Measurements from ENCODE around the gene MAPKBP1. TPM values are rescaled to one million over a fixed set of nuclear protein-coding genes. Genes with fewer than 3 reads are reported as not detected.
"Not testable (repeated sequence)": the region's sequence is repeated elsewhere in the genome, so short reads cannot be mapped to it uniquely, and the experiment has no call there.

Gene MAPKBP1
- total RNA-seq, 2 experiments from 2014 or later = 16.1 to 16.6 TPM

DNA sequence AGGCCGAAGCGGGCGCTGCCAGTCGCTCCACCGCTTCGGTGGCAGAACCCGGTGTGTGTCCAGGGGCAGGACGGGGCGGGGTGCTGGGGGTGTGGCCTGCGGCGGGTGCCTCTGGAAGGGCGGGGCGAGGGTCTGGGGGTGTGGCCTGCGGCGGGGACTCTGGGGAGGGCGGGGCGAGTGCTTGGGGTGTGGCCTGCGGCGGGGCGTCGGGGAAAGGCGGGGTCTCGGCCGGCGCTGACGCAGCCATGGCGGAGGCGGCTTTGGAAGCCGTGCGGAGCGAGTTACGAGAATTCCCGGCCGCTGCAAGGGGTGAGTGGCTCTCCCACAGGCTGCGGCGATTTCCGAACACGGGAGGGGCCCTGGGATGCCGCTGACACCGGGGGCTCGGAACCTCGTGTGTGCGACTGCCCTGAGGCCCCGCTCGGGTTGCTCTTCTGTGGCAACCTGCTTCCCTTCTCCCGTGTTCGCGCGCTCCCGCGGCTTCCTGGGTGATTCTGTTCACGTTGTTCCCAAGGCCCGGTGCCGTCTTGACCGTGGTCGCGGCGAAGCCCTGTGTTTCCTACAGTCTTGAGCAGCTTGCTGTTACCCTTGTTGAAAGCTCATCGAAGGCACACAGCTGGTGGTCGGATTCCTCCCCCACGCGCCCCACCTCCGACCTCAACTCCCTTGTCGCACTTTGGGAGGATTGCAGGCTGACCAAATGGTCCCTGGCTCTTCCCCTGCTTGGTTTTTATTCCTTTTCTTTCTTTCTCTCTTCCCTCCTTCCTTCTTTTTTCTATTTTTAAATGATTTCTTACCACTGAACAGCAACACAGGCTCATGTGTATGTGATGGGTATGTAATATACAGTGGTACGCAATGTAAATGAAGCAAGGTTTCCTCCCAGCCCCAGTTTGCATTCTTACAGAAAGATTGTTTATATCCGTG is 53.9 kb downstream of the MAPKBP1 start, which contains the start of gene JMJD7:
Gene JMJD7 (plus strand): TSS at position 213 of the 927 bp plus-strand sequence. CDS start 33 bp downstream, at position 246.
- Mint-ChIP-seq H3K9me3 (no peaks in the 10 kb centered on the region), H3K36me3 (peaks cover 3% of the 10 kb centered on the region), H3K4me3 (peak within 1 kb of the TSS; percentile 80), H3K4me1 (ENCODE audit: low read depth) (peaks cover 40% of the 10 kb centered on the region), H3K27ac (peak within 1 kb of the TSS; percentile 52), H3K27me3 (no peaks in the 10 kb centered on the region)
- POLR2A ChIA-PET = interaction anchor here (0.6 to 1.0 kb wide), 2 partner anchors 42 to 144 kb away, joined by 3 read pairs; partner anchors contain the start of gene EHD4
- intact Hi-C loops (cut with micrococcal nuclease) = loop anchor here (1.0 to 2.0 kb wide), 4 partner anchors 42 to 143 kb away; partner anchors contain the start of gene MAPKBP1
- DNase-seq = peak; percentile 96
- CTCF ChIA-PET = interaction anchor here (0.6 to 2.2 kb wide), 2 partner anchors 54 to 77 kb away, joined by 3 to 17 read pairs; partner anchors contain the start of gene MAPKBP1

- H3K4me1 Mint-ChIP-seq (ENCODE audit: low read depth) = peaks cover 44% of the 10 kb centered on the region
- H3K27me3 Mint-ChIP-seq = no peaks in the 10 kb centered on the region
- no peak overlapping the region for H3K27ac Mint-ChIP-seq
- ChIA-PET CTCF (interaction anchor here (2.2 kb wide), 1 partner anchor 55 kb away, joined by 17 read pairs; the partner anchor contains the start of gene MAPKBP1), POLR2A (interaction anchor here (0.6 to 1.0 kb wide), 2 partner anchors 42 to 144 kb away, joined by 3 read pairs; partner anchors contain the start of gene EHD4)
- intact Hi-C loops (cut with micrococcal nuclease) = loop anchor here (1.0 to 2.0 kb wide), 4 partner anchors 42 to 143 kb away; partner anchors contain the start of gene MAPKBP1
- DNase-seq = no peak
- H3K9me3 Mint-ChIP-seq = no peaks in the 10 kb centered on the region
- H3K36me3 Mint-ChIP-seq = peaks cover 3% of the 10 kb centered on the region
- H3K4me3 Mint-ChIP-seq = peak overlapping the region; percentile 80
These were observed 54.5 kb downstream of the MAPKBP1 start for GRCh38 chr15:41828807-41829141.

DNA sequence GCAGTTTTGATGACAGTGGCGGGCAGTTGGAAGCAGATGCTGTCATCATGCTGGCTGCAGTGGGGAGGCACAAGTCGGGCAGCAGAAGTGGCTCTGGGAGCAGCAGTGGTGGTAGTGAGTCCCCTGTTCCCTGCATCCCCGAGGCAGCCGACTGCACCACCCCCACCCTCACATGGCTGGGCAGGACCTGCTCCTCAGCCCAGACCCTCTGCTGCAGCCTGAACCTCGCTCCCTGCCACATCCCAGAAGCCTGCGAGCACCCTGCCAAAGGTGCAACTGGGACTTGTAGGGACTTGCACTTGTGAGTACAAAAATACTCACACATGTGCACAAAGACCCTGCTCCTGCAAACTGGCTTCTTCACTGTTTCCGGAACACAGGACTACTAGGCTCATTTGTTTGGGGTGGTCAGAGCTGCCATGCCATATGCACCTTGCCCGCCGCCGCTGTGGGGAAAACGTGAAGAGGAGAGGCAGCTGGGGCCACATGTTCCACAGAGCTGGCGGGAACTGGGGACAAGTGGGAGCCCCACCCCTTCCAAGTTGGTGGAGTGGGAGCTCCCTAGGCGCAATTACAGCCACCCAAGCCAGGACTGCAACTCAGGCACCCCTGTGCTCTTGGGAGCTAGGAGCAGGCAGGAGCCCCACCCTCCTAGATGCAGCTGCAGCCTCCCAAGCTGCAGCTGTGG is 55.8 kb downstream of the MAPKBP1 start:
- no peak for DNase-seq
- Mint-ChIP-seq H3K36me3 (no peaks in the 10 kb centered on the region), H3K4me3 (no peak overlapping the region), H3K27me3 (no peaks in the 10 kb centered on the region), H3K27ac (no peak overlapping the region), H3K4me1 (ENCODE audit: low read depth) (peaks cover 51% of the 10 kb centered on the region), H3K9me3 (no peaks in the 10 kb centered on the region)
- POLR2A ChIA-PET = interaction anchor here (1.7 kb wide), 1 partner anchor 40 kb away, joined by 6 read pairs; no protein-coding TSS in a partner anchor
- intact Hi-C loops (cut with micrococcal nuclease) = loop anchor here (2.0 kb wide), 1 partner anchor 107 kb away; no protein-coding TSS in a partner anchor
- CTCF ChIA-PET = interaction anchor here (1.2 to 1.5 kb wide), 4 partner anchors 19 to 143 kb away, joined by 3 to 5 read pairs (median 3); partner anchors contain the start of gene EHD4

DNA sequence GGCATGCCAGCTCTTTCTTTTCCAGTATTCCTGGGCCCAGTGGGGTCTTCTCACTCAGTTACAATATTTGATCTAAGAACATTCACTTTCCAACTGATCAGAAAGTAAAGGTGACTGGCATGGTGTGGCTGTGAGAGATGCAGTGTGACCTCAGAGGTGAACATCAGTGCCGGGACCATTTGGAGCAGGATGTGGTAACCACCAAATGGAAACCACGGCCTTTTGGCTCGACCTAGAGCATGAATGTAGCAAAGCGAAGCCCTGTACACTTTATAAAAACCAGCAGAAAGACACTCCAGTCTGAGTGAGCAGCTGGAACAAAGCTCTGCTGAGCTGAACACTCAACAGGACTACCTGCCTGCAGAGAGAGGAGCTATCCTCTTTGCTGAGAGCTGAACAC is 57.0 kb downstream of the MAPKBP1 start:
- H3K36me3 Mint-ChIP-seq, H3K9me3 Mint-ChIP-seq, H3K4me3 Mint-ChIP-seq, H3K27me3 Mint-ChIP-seq: not testable (repeated sequence)
- intact Hi-C loops (cut with micrococcal nuclease) = loop anchor here (1.0 kb wide), 1 partner anchor 73 kb away; no protein-coding TSS in a partner anchor
- CTCF ChIA-PET = interaction anchor here (1.2 to 3.4 kb wide), 6 partner anchors 20 to 141 kb away, joined by 3 to 21 read pairs (median 4); partner anchors contain the start of genes EHD4 and MAPKBP1
- H3K27ac Mint-ChIP-seq = peak overlapping the region; percentile 46
- DNase-seq = peak; percentile 79
- POLR2A ChIA-PET = interaction anchor here (0.6 to 1.7 kb wide), 2 partner anchors 39 to 76 kb away, joined by 3 to 6 read pairs; no protein-coding TSS in a partner anchor
- H3K4me1 Mint-ChIP-seq (ENCODE audit: low read depth) = peaks cover 55% of the 10 kb centered on the region

- Mint-ChIP-seq H3K9me3 (no peaks in the 10 kb centered on the region), H3K27me3 (no peaks in the 10 kb centered on the region), H3K36me3 (no peaks in the 10 kb centered on the region), H3K4me3 (no peak overlapping the region), H3K4me1 (ENCODE audit: low read depth) (peaks cover 55% of the 10 kb centered on the region), H3K27ac (no peak overlapping the region)
- DNase-seq = no peak
- CTCF ChIA-PET = interaction anchor here (1.7 to 3.4 kb wide), 2 partner anchors 58 to 73 kb away, joined by 12 to 21 read pairs; partner anchors contain the start of gene MAPKBP1
- intact Hi-C loops (cut with micrococcal nuclease) = no loop called here
- POLR2A ChIA-PET = interaction anchor here (0.6 kb wide), 1 partner anchor 75 kb away, joined by 3 read pairs; no protein-coding TSS in a partner anchor
These were observed 57.9 kb downstream of the MAPKBP1 start for GRCh38 chr15:41832208-41832607.

DNA sequence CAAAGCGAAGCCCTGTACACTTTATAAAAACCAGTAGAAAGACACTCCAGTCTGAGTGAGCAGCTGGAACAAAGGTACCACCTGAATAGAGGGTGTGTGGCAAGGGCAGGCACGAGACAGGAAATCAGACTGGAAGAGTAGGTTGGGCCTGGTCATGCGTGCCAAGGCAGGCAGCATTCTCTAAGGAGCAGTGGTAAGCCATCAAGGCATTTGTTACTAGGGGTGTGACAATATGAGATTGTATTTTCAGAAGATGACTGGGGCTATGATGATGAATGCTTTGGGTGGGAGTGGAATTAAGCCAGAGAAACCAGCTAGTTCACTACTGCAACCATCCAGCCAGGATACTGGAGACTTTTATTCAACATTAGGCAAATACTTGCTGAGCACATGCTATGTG is 58.6 kb downstream of the MAPKBP1 start:
- intact Hi-C loops (cut with micrococcal nuclease) = no loop called here
- Mint-ChIP-seq H3K4me3 (no peak overlapping the region), H3K27ac (peak overlapping the region; percentile 1), H3K9me3 (no peaks in the 10 kb centered on the region), H3K36me3 (no peaks in the 10 kb centered on the region), H3K27me3 (no peaks in the 10 kb centered on the region), H3K4me1 (ENCODE audit: low read depth) (peaks cover 53% of the 10 kb centered on the region)
- POLR2A ChIA-PET = no interaction called here
- DNase-seq = peak; percentile 41
- CTCF ChIA-PET = interaction anchor here (1.0 to 3.4 kb wide), 2 partner anchors 22 to 59 kb away, joined by 3 to 21 read pairs; partner anchors contain the start of gene MAPKBP1

GRCh38 chr15:41834096-41834495 is 59.8 kb downstream of the MAPKBP1 start:
- Mint-ChIP-seq H3K9me3 (no peaks in the 10 kb centered on the region), H3K27ac (no peak overlapping the region), H3K4me3 (no peak overlapping the region), H3K36me3 (no peaks in the 10 kb centered on the region), H3K4me1 (ENCODE audit: low read depth) (peaks cover 47% of the 10 kb centered on the region), H3K27me3 (no peaks in the 10 kb centered on the region)
- POLR2A ChIA-PET = no interaction called here
- CTCF ChIA-PET = interaction anchor here (3.4 kb wide), 1 partner anchor 60 kb away, joined by 21 read pairs; the partner anchor contains the start of gene MAPKBP1
- intact Hi-C loops (cut with micrococcal nuclease) = no loop called here
- DNase-seq = no peak

DNA sequence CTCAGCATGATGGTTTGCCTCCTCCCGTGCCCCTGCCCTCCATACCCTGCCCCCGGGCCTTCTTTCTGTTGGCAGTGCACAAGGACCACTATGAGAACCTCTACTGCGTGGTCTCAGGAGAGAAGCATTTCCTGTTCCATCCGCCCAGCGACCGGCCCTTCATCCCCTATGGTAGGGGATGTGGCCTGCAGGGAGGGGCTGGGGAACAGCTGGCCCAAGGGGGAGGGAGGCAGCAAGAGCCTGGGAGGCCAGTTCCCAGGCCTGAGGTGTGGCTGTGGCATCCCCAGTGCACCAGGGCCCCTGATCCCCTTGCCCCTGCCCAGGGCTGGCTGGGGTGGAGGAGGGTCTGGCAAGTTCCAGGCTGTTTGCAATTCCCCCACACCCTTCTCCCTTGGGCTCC is 61.8 kb downstream of the MAPKBP1 start:
- POLR2A ChIA-PET = no interaction called here
- intact Hi-C loops (cut with micrococcal nuclease) = no loop called here
- CTCF ChIA-PET = no interaction called here
- H3K36me3 Mint-ChIP-seq = no peaks in the 10 kb centered on the region
- no peak for DNase-seq
- H3K9me3 Mint-ChIP-seq = no peaks in the 10 kb centered on the region
- H3K27me3 Mint-ChIP-seq = no peaks in the 10 kb centered on the region
- no peak overlapping the region for H3K4me3 Mint-ChIP-seq
- no peak overlapping the region for H3K27ac Mint-ChIP-seq
- peaks cover 35% of the 10 kb centered on the region for H3K4me1 Mint-ChIP-seq (ENCODE audit: low read depth)

DNA sequence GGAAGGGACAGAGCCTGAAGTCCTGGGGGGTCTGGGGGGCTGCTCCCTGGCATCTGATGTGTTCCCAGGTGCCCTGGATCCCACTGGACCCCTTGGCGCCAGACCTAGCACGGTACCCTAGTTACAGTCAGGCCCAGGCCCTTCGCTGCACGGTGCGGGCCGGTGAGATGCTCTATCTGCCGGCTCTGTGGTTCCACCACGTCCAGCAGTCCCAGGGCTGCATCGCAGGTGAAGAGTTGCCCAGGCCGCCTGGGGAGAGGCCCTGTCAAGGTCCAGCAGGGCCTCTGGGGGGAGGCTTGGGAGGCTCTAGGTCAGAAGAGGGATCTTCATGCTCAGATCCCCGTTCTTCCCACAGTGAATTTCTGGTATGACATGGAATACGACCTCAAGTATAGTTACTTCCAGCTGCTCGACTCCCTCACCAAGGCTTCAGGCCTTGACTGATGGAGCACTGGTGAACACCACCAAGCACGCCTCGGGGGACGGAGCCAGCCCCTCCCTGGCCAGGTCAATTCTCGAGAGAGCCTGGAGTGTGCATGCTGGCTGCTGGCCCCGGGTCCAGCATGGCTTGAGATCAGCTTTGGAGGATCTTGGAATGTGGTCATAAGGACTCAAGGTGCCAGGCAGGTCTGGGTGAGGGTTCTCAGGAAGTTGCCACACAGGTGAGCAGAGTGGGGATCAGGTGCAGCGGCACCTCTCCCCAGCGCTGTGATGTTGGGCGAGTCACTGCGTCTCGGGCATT is 62.6 kb downstream of the MAPKBP1 start:
- intact Hi-C loops (cut with micrococcal nuclease) = no loop called here
- no peak overlapping the region for H3K4me3 Mint-ChIP-seq
- DNase-seq = no peak
- ChIA-PET CTCF (no interaction called here), POLR2A (no interaction called here)
- H3K9me3 Mint-ChIP-seq = no peaks in the 10 kb centered on the region
- H3K4me1 Mint-ChIP-seq (ENCODE audit: low read depth) = peaks cover 28% of the 10 kb centered on the region
- no peak overlapping the region for H3K27ac Mint-ChIP-seq
- no peaks in the 10 kb centered on the region for H3K36me3 Mint-ChIP-seq
- no peaks in the 10 kb centered on the region for H3K27me3 Mint-ChIP-seq

- no peaks in the 10 kb centered on the region for H3K36me3 Mint-ChIP-seq
- no peak within 1 kb of the TSS for H3K4me3 Mint-ChIP-seq
- CTCF ChIA-PET = interaction anchor here (0.6 to 1.3 kb wide), 2 partner anchors 108 to 373 kb away, joined by 3 to 4 read pairs; no protein-coding TSS in a partner anchor
- no peak for DNase-seq
- intact Hi-C loops (cut with micrococcal nuclease) = no loop called here
- POLR2A ChIA-PET = no interaction called here
- H3K4me1 Mint-ChIP-seq (ENCODE audit: low read depth) = peaks cover 15% of the 10 kb centered on the region
- no peaks in the 10 kb centered on the region for H3K9me3 Mint-ChIP-seq
- no peaks in the 10 kb centered on the region for H3K27me3 Mint-ChIP-seq
- no peak within 1 kb of the TSS for H3K27ac Mint-ChIP-seq
These were observed 64.2 kb downstream of the MAPKBP1 start, which contains the start of gene PLA2G4B for GRCh38 chr15:41838400-41838897. Gene PLA2G4B (plus strand): TSS chr15:41838847. CDS start chr15:41838914, 67 bp downstream.
